Chondrocyte (in vitro differentiated cells): Measurements from ENCODE around the gene TIE1. TPM values are rescaled to one million over a fixed set of nuclear protein-coding genes. Genes with fewer than 3 reads are reported as not detected.
A peak's percentile ranks its signal among the peaks of the same experiment; 100 is the strongest.

ENCODE experiments used
- DNase-seq: peaks from one replicate; pipeline ENCODE4 v3.0.0; 2021; ENCODE audit warnings: mixed read lengths, low spot score
- H3K27ac Mint-ChIP-seq: one replicate; pipeline ENCODE4 v1.8.0; 2021; ENCODE audit warnings: mild to moderate bottlenecking, moderate library complexity, mixed read lengths; ENCODE audit not compliant: unreplicated experiment
- H3K27me3 Mint-ChIP-seq: 2 replicates; pipeline ENCODE4 v1.8.0; 2021; ENCODE audit warnings: low read depth, mixed read lengths
- H3K36me3 Mint-ChIP-seq: 2 replicates; pipeline ENCODE4 v1.8.0; 2021; ENCODE audit warnings: low read depth, mixed read lengths
- H3K4me1 Mint-ChIP-seq: 2 replicates; pipeline ENCODE4 v1.8.0; 2021; ENCODE audit warnings: low read depth, mild to moderate bottlenecking, mixed read lengths
- H3K4me3 Mint-ChIP-seq: one replicate; pipeline ENCODE4 v1.8.0; 2021; ENCODE audit warnings: mild to moderate bottlenecking, moderate library complexity, mixed read lengths; ENCODE audit not compliant: unreplicated experiment
- H3K9me3 Mint-ChIP-seq: 2 replicates; pipeline ENCODE4 v1.8.0; 2021; ENCODE audit warnings: low read depth, mixed read lengths
- long read RNA-seq: library from polyadenylated mRNA; stranded (forward); transcript quantifications from one replicate; pipeline ENCODE4 v2.0.0, GENCODE V29; 2021
- total RNA-seq: library from RNA; stranded (reverse); gene quantifications from 3 replicates; pipeline ENCODE4 v1.2.1, GENCODE V29; 2021
- TF ChIP-seq, protein P1 (sequence below): fragments of 200-600 bp; sonication (generic); IDR thresholded peaks from 2 replicates; pipeline ENCODE4 v1.5.0; 2021; ENCODE audit warnings: antibody characterized with exemption, mild to moderate bottlenecking, moderate library complexity

Gene TIE1
- not detected in 3 replicates for total RNA-seq
- long read RNA-seq: 0 reads

GRCh38 chr1:43300378-43301094 is at the start of gene TIE1:
TSS of gene TIE1 (plus strand) at chr1:43300982. CDS start at chr1:43301072, 90 bp downstream.
- TF ChIP-seq, protein P1, sequence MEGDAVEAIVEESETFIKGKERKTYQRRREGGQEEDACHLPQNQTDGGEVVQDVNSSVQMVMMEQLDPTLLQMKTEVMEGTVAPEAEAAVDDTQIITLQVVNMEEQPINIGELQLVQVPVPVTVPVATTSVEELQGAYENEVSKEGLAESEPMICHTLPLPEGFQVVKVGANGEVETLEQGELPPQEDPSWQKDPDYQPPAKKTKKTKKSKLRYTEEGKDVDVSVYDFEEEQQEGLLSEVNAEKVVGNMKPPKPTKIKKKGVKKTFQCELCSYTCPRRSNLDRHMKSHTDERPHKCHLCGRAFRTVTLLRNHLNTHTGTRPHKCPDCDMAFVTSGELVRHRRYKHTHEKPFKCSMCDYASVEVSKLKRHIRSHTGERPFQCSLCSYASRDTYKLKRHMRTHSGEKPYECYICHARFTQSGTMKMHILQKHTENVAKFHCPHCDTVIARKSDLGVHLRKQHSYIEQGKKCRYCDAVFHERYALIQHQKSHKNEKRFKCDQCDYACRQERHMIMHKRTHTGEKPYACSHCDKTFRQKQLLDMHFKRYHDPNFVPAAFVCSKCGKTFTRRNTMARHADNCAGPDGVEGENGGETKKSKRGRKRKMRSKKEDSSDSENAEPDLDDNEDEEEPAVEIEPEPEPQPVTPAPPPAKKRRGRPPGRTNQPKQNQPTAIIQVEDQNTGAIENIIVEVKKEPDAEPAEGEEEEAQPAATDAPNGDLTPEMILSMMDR: no peak
- Mint-ChIP-seq H3K4me1 (peaks cover 16% of the 10 kb centered on the region), H3K4me3 (no peak within 1 kb of the TSS), H3K27ac (no peak within 1 kb of the TSS), H3K36me3 (no peaks in the 10 kb centered on the region), H3K27me3 (no peaks in the 10 kb centered on the region), H3K9me3 (no peaks in the 10 kb centered on the region)
- DNase-seq: peak; percentile 50

GRCh38 chr1:43251024-43251423 is 49.8 kb upstream of the TIE1 start:
- H3K27ac Mint-ChIP-seq: no peak overlapping the region
- H3K36me3 Mint-ChIP-seq: peaks cover 3% of the 10 kb centered on the region
- DNase-seq: peak; percentile 15
- H3K4me1 Mint-ChIP-seq: no peaks in the 10 kb centered on the region
- H3K9me3 Mint-ChIP-seq: peaks cover 10% of the 10 kb centered on the region
- no peak overlapping the region for H3K4me3 Mint-ChIP-seq
- TF ChIP-seq, protein P1: no peak
- H3K27me3 Mint-ChIP-seq: peaks cover 26% of the 10 kb centered on the region

- H3K27me3 Mint-ChIP-seq: peaks cover 26% of the 10 kb centered on the region
- peaks cover under 1% of the 10 kb centered on the region for H3K9me3 Mint-ChIP-seq
- TF ChIP-seq, protein P1: no peak
- no peaks in the 10 kb centered on the region for H3K36me3 Mint-ChIP-seq
- H3K4me1 Mint-ChIP-seq: no peaks in the 10 kb centered on the region
- DNase-seq: no peak
- no peak overlapping the region for H3K27ac Mint-ChIP-seq
- no peak overlapping the region for H3K4me3 Mint-ChIP-seq
These were observed 48.6 kb upstream of the TIE1 start for GRCh38 chr1:43252225-43252624.

DNA sequence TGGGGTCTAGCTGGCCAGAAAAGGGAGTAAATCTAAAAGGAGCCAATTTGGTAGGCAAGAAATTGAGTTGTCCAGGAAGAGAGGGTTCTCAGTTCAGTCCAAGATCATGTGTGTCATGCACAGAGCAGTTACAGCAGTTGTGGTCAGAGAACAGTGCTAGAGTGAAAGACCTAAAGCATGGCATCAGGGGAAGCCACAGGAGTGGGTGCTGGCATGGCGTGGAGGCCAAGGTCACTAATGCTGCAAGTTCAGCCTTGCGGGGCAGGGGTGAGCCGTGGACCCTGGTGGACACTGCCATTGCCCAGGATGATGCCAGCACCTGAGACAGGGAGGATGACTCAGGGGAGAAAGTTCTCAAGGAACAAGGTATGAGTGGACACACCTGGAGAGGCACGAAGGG is 47.6 kb upstream of the TIE1 start:
- peak; percentile 56 for DNase-seq
- H3K4me3 Mint-ChIP-seq: no peak overlapping the region
- H3K27me3 Mint-ChIP-seq: peaks cover 26% of the 10 kb centered on the region
- TF ChIP-seq, protein P1: no peak
- H3K27ac Mint-ChIP-seq: no peak overlapping the region
- no peaks in the 10 kb centered on the region for H3K36me3 Mint-ChIP-seq
- H3K4me1 Mint-ChIP-seq: no peaks in the 10 kb centered on the region
- H3K9me3 Mint-ChIP-seq: no peaks in the 10 kb centered on the region

DNA sequence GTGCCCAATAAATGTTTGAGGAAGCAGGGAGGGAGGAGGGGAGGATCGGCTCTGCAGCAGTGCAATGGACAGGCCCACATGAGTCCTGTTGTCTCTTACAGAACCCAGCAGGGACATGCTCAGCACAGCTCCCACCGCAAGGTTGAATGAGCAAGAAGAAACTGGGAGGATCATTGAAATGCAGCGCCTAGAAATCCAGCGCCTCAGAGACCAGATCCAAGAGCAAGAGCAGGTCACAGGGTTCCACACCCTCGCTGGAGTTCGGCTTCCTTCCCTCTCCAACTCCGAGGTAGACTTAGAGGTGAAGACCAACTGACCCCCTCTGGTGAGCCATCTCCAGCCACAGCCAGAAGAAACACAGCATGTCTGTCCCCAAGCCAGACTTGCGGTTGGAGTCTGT is 46.9 kb upstream of the TIE1 start:
- Mint-ChIP-seq H3K36me3 (no peaks in the 10 kb centered on the region), H3K4me3 (no peak overlapping the region), H3K9me3 (no peaks in the 10 kb centered on the region), H3K27ac (no peak overlapping the region), H3K27me3 (peaks cover 26% of the 10 kb centered on the region), H3K4me1 (no peaks in the 10 kb centered on the region)
- TF ChIP-seq, protein P1: no peak
- peak; percentile 51 for DNase-seq
